ENCODE measurements around the gene TMEM178B. TPM values are rescaled to one million over a fixed set of nuclear protein-coding genes. Genes with fewer than 3 reads are reported as not detected.

Gene TMEM178B
- 0.02 TPM in 1 of 2 replicates, not detected in the other for total RNA-seq (2016; rRNA removed; fragmentation: Illumina TruSeq; extraction: Trizol)
- not detected in 2 replicates for total RNA-seq (2016; cell fraction: cytosol; rRNA removed; fragmentation: Illumina TruSeq; extraction: Trizol; ENCODE audit: low read depth)
- not detected in 2 replicates for total RNA-seq (2016; cell fraction: insoluble cytoplasmic fraction; rRNA removed; fragmentation: Illumina TruSeq; extraction: Trizol)
- not detected in 2 replicates for total RNA-seq (2016; cell fraction: membrane; rRNA removed; fragmentation: Illumina TruSeq; extraction: Trizol)
- total RNA-seq (2016; cell fraction: nucleus; rRNA removed; fragmentation: Illumina TruSeq; extraction: Trizol) = not detected in 2 replicates
- 0.01 TPM in 2 replicates for polyA plus RNA-seq (2011; rRNA removed)
- 0.01 TPM in 1 of 2 replicates, not detected in the other for polyA plus RNA-seq (2011; cell fraction: cytosol; rRNA removed)
- 0.02 and 0.03 TPM in 2 replicates for polyA plus RNA-seq (2011; cell fraction: nucleus; rRNA removed)
- 0.01 TPM in 1 of 2 replicates, not detected in the other for polyA plus RNA-seq (2012)
- not detected in 2 replicates for polyA plus RNA-seq (2016; cell fraction: cytosol; fragmentation: Illumina TruSeq; extraction: Trizol; ENCODE audit: low read depth)
- not detected in 2 replicates for polyA plus RNA-seq (2016; cell fraction: insoluble cytoplasmic fraction; fragmentation: Illumina TruSeq; extraction: Trizol; ENCODE audit: low read depth)
- not detected in 2 replicates for polyA plus RNA-seq (2016; cell fraction: membrane; fragmentation: Illumina TruSeq; extraction: Trizol; ENCODE audit: low read depth)
- not detected in 2 replicates for polyA plus RNA-seq (2016; cell fraction: nucleus; fragmentation: Illumina TruSeq; extraction: Trizol; ENCODE audit: insufficient read depth, low read depth)
- 0.02 and 0.06 TPM in 2 replicates for polyA minus RNA-seq (2011; rRNA and poly(A)+ RNA removed; ENCODE audit: low replicate concordance)
- not detected in 2 replicates for polyA minus RNA-seq (2011; cell fraction: cytosol; rRNA and poly(A)+ RNA removed)
- under 0.01 and 0.12 TPM in 2 replicates for polyA minus RNA-seq (2011; cell fraction: nucleus; rRNA and poly(A)+ RNA removed)
- Bru-seq, nascent RNA = percentile 9 among the genes with signal in this experiment
- BruChase-seq, experiment 1, labeled RNA remaining after a 6-hour chase = percentile 10 among the genes with signal in this experiment
- percentile 13 among the genes with signal in this experiment for BruChase-seq, experiment 2, labeled RNA remaining after a 2-hour chase
- long read RNA-seq, experiment 1 = 0 reads
- long read RNA-seq, experiment 2 = 0 reads

DNA sequence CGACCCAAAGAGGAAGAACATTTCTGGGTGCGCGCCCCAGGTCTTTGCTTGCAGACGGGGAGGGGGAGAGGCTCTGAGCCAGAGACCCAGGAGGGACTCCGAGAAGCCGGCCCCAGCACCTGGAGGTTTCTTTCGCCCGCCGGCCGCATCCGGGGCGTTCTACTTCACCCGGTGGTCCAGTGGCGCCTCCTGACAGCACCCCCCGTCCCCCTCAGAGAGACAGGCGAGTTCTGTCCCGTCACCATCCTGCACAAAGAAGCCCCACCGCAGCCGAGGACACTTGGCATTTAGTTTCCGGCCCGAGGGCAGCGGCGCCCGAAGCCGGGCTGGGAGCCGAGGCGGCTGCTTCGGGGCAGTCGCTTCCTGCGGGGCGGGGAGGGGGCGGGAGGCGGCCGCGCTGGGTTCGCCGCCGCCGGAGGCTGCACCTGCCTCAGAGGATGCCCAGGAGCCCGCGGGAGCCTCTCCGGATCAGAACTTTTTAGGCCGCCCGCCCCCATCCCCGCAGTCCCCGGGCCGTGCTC lies at the start of gene TMEM178B:
TSS of gene TMEM178B (plus strand) at position 424 of the 521 bp plus-strand sequence.
- Histone ChIP-seq H3K4me1 (ENCODE audit: insufficient read depth, low read length) (peaks cover 15% of the 10 kb centered on the region; the same call in 1 of the 2 replicates), H3K36me3 (replicated peaks in 1 of 2; ENCODE audit: control insufficient read depth in 1 of 2, insufficient read depth in 2 of 2, low read length in 2 of 2) (no peaks in the 10 kb centered on the region), H3K27me3 (ENCODE audit: control insufficient read depth in 1 of 2, insufficient read depth in 2 of 2, low read length in 2 of 2) (peaks cover 9 to 64% of the 10 kb centered on the region in 2 experiments; a peak in 4 of 5 replicates), H2AFZ (ENCODE audit: low read length) (no peak within 1 kb of the TSS), H4K20me1 (ENCODE audit: insufficient read depth, low read length) (no peaks in the 10 kb centered on the region), H3K9me3 (ENCODE audit: low read length) (no peaks in the 10 kb centered on the region), H3K27ac (ENCODE audit: extremely low read length, insufficient read depth, low read length) (no peak within 1 kb of the TSS), H3K79me2 (ENCODE audit: insufficient read depth, low read length) (no peaks in the 10 kb centered on the region), H3K4me3 (replicated peaks in 1 of 3; ENCODE audit: insufficient read depth in 1 of 3, low read depth in 2 of 3, low read length in 3 of 3) (peak within 1 kb of the TSS; percentile 16 to 57 (median 40); a peak in 5 of 6 replicates), H3K9ac (ENCODE audit: insufficient read depth, low read depth, low read length) (no peak within 1 kb of the TSS), H3K4me2 (ENCODE audit: low read depth, low read length) (peak within 1 kb of the TSS; percentile 58)
- POLR2A ChIA-PET = no interaction called here
- DNase-seq (ENCODE audit: low spot score) = no peak
- peak; percentile 26 for ATAC-seq
- CTCF ChIA-PET (ENCODE audit: low intra/inter-chr PET ratio, low total read pairs) = no interaction called here
- TF ChIP-seq ZNF124 (CRISPR knock-in tag; IDR thresholded peaks at IDR 0.05) (no peak), ZNF777 (CRISPR knock-in tag; IDR thresholded peaks at IDR 0.05) (peak; percentile 24; the same call in 1 of the 2 replicates), MXD4 (CRISPR knock-in tag; IDR thresholded peaks at IDR 0.05) (no peak)
- WGBS (ENCODE audit: low lambda C conversion rate) = 1% methylated on average over 13 of the region's 47 CpGs
- no TSS peak for BruUV-seq (replicated peaks)
- in situ Hi-C loops (cut with HindIII; ENCODE audit: extremely low pct_ligation_motif_present, low pct_unique_long_range_greater_than_20kb) (loop anchor here (25.0 kb wide), 1 partner anchor 464 kb away; no protein-coding TSS in a partner anchor), intact Hi-C loops (cut with micrococcal nuclease; ENCODE audit: unreplicated experiment) (loop anchor here (1.0 to 5.0 kb wide), 2 partner anchors 37 to 459 kb away; no protein-coding TSS in a partner anchor)
- FAIRE-seq = no peak

All from HepG2 (cell line).